Stimulated activated CD4-positive, alpha-beta T cell treated with anti-CD3 and anti-CD28 coated beads, Interleukin-15, amount 100 ng/mL, for 48 hours (primary cell): ENCODE measurements around the gene SNRNP25.
"Not testable (repeated sequence)": the region's sequence is repeated elsewhere in the genome, so short reads cannot be mapped to it uniquely, and the experiment has no call there.

Experiments used
- DNase-seq, 2 donors: peaks; one replicate each; pipeline ENCODE4 v3.0.0-alpha.2; 2020; ENCODE audit warnings: low read depth in 2 of 2

The SNRNP25 gene

DNA sequence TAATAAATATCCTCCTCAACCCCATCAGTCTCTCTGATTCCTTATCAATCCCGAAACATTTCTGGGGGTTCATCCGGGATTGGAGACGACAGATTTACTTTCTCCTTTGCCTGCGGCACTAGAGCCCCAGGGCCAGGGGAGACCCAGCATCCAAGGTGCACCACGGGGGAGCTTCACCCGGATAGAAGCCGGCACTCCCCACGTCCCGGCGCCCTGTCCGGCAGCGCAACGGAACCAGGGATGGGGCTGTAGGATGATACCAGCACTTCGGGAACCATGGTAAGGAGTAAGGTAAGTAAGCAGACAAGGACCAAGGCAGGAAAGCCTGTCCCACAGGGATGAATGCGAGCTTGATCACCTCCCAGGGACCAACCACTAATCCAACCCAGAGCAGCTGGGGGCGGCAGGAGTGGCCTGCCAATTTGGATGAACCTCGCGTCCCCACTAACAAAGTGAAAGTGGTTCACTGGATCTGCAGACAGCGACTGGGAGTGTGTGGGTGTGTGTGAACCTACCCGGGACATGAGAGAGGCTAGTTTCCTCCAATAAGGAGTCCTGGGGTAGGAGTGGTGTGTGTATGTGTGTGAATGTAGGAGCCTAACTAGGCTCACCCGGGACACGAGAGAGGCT lies 12.1 kb upstream of the SNRNP25 start:
- no peak for DNase-seq

DNA sequence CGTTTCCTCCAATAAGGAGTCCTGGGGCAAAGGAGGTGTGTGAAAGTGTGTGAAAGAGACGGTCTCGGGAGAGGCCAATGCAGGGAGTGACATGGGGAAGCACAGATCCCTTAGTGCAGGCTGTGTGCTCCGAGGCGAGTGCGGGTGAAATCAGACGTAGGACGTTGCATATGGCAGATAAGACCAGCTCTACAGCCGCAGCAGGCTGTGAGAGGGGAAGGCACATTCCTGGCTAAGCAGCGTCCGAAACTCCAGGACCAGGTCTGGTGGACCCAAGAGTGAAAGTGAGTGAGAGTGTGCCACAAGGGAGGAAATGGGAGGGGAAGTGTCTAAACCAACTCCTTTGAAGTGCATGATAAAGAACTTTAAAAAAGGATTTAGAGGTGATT lies 11.6 kb upstream of the SNRNP25 start:
- DNase-seq, result no peak

DNA sequence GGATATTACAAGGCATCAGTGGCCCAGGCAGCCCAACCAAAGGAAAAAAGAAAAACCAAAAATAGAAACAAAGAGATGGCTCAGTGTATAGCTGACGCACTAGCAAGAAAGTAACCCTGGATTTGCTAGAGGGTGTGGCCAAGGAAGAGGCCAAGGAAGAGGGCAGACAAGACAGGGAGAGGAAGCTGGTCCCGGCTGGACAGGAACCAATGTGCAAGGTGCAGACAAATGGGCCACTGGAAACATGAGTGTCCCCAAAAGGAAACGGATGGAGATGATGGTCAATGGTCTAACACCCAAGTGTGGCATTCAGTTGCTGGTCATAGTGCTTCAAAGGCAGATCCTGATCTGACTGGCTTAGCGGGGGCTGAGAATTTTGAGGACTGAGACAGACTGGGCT lies 10.9 kb upstream of the SNRNP25 start:
- DNase-seq, result no peak

DNA sequence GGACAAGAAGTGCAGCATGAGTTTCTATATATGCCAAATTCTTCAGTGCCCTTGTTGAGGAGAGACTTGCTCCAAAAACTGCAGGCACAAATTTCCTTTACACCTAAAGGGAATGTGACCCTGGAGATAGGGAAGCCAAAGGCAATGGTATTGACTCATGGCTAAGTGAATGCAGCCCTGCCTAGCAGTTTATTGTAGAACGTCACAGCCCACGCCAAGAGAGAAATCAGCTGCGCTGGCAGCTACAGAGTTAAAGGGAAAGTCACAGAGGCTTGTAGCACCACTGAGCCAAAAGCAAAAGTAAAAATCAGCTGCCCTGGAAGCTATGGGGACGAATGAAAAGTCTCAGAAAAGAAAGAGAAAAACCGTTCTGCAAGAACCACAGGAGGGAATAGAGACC lies 10.3 kb upstream of the SNRNP25 start:
- no peak for DNase-seq

DNA sequence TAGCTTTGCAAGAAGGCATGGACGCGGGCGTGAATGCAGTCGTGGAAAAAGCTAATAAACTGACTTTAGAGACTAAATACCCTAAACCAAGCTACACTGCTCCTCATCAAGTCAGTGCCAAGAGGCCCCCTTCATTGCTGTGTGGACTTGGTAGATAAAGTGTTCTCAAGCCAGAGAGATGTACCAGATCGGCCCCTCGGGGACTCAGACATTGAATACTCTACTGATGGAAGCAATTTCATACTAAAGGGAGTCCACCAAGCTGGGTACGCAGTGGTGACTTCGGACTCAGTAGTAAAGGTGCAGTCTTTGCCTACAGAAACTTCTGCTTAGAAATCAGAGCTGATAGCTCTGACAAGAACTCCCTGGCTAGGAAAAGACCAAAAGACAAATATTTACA lies 9.0 kb upstream of the SNRNP25 start:
- DNase-seq, result no peak

DNA sequence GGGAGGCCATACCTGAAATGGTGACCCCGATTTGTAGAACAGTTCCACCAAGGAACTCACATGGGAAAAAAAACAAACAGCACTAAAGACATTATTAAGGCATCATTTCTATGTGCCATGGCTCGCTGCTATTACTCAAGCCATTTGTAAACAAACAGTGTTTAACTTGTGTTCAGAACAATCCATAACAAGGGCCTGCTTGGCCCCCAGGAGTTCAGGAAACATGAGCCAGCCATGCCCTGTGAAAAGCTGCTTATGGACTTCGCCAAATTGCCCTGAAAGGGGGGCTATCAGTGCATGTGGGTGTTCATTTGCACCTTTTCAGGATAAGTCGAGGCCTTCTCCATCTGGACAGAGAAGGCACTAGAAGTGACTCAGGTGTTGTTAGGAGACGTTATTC lies 8.2 kb upstream of the SNRNP25 start:
- no peak for DNase-seq

DNA sequence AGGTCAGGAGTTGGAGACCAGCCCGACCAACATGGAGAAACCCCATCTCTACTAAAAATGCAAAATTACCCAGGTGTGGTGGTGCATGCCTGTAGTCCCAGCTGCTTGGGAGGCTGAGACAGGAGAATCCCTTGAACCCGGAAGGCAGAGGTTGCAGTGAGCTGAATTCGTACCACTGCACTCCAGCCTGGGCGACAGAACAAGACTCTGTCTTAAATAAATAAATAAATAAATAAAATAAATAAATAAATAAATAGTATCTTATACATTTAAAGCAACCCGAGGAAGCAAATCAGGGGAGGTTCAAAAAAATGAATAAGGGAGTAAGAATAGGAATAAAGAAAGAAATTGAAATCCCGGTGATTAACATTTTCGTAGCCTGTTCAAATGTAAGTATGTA lies 7.1 kb upstream of the SNRNP25 start:
- DNase-seq, result not testable (repeated sequence)

DNA sequence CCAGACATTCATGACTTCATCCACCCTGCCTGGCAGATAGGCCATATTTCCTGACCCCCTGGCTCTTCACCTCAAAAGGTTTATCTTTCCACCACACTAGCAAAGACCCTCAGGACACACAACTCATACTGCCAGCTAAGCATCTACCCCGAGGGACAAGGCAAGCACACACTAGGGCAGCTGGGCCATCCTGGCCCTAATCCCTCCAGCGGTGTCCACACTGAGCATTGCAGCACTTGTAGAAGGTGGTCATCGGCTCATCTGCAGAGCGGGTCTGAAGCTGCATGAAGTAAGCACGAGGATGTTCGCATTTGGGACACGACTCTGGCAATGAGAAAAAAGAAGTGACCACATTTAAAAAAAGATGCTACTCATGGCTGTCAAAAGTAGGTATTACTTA lies 6.4 kb upstream of the SNRNP25 start:
- DNase-seq, result no peak

DNA sequence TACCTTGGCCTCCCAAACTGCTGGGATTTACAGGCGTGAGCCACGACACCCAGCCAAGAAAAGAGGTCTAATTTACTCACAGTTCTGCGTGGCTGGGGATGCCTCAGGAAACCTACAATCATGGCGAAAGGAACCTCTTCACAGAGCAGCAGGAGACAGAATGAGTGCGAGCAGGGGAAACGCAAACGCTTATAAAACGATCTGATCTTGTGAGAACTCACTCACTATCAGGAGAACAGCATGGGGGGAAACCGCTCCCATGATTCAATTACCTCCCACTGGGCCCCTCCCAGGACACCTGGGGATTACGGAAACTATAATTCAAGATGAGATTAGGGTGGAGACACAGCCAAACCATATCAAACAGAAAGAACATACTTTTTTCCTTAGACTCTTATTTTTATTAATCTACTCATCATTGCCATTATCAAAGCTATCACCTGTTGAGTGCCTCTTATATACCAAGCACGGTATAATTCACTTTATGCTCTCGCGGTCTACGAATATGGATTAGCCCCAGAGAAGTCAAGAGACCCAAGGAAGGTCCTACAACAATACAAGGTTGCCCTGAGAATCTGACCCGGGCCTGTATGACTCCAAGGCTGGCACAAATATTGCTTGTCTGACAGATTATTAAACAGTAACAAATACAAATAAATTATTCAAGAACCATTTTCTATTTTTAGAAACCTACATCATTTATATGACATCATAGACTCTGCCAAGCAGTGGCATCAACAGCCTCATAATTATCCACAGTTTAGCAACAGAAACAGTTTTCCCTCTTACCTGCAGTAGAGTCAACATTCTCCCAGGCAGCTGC lies 2.6 kb upstream of the SNRNP25 start:
- no peak for DNase-seq

DNA sequence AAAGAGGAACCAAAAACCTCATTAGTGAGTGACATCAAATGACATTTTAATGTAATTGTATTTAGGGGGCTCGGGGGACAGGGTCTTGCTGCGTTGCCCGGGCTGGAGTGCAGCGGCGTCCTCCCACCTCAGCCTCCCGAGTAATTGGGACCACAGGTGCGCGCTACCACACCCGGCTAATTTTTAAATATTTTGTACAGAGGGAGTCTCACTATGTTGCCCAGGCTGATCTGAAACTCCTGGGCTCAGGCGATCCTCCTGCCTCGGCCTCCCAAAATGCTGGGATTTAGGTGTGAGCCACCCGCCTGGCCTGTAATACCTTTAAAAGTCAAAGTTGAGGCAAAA lies 581 bp downstream of the SNRNP25 start:
- no peak for DNase-seq

DNA sequence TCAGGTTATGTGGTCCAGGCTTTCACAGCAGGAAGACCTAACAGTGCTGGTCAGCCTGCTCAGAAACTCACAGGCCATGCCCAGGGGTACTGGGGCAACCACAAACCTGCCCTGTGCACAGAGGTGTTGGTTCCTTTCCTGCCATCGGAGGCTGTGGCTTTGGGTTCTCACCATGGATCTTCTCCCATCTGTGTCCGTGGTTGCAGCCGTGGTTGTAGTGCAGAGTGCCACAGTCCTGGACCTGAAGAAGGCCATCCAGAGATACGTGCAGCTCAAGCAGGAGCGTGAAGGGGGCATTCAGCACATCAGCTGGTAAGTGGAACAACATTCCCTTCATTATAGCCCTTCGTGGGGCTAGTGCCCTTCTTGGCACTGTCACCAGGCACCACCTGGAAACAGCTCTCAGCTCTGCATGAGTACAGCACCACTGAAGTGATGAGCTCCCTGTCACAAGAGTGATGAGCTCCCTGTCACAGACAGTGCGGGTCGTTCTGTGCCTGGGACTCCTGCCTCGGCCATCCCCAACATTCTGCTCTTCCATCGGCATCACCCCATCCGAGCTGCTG lies 2.0 kb downstream of the SNRNP25 start:
- DNase-seq, result no peak

DNA sequence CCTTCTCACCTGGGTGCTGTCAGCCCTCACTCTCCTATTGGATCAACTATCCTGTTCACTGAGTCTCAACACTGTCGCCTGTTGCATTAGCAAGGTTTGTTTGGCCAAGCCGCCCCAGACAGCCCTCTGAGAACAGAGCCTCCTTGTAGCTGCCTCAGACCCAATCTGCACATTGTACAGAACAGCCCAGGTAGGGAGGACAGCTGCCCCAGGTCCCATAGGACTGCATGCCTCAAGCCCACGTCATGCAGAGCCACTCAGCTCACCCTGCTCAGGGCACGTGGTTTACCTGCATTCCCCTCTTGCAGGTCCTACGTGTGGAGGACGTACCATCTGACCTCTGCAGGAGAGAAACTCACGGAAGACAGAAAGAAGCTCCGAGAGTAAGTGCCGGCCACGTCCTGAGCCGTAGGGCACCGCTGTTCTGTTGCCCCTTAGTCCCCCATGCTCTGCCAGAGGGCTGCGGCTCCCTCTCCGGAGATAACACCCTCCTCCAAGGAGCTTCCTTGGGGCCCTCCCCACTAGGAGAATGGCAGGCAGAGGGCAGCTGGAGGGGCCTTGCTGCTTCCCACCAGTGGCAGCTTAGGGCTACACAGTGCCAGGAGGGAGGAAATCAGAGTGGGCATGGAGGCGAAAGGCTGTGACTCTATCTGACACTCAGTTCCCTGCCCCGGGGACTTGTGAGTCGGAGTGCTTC lies 2.8 kb downstream of the SNRNP25 start:
- no peak for DNase-seq

DNA sequence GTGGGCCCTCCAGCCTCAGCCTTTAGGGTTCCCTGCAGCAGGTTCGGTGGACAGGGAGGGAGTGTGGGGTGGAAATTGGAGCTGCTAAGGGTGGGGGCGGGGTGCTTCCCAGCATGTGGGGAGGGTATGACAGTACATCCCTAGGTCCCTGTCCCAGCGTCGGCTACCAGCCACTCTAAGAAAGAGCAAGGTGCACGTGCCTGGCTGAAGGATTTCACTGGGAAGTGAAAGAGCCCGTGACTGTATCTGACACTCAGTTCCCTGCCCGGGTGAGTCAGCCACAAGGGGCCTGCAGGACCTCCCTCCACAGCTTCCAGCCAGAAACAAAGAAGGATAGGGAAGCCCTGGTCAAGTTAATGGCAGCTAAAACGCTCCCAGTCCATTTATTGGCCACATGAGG lies 4.1 kb downstream of the SNRNP25 start:
- no peak for DNase-seq

DNA sequence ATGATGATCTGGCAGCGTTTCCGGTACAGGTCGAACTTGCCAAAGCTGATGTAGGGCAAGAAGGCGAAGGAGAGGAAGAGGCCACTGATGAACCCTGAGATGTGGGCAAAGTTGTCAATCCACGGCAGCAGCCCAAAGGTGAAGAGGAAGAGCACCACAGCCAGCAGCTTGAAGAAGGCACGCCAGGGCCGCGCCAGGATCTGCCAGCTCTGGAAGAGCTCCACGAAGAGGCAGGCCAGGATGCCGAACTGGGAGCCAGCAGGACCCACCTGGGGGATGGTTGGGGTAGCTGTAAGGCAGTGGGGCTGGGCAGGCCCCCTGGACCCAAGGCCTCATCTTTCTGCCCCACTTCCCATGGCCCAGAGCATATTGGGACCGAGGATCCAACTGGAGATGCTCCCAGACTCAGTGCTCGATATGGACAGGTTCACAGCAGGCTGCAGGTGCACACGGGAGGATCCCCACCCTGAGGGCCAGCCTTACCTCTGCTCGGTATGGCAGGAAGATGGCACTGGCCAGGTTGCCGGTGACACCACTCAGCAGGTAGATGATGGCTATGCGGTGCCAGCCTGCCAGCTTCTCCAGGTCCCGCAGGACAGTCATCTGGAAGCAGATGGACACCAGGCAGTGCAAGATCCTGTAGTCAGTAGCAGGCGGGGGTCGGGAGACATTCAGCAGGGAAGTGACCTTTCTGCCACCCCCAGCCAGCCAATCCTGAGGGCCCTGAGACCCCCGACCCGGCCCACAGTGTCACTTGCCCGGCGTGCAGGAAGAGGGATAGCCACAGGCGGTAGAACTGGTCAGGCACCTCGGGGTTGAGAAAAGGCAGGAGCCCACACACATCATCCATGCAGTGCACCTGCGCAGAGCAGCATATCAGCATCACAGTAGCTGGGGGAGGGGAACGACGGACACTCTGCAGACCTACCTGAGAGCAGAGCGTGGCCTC lies 5.1 kb downstream of the SNRNP25 start:
- no peak for DNase-seq

DNA sequence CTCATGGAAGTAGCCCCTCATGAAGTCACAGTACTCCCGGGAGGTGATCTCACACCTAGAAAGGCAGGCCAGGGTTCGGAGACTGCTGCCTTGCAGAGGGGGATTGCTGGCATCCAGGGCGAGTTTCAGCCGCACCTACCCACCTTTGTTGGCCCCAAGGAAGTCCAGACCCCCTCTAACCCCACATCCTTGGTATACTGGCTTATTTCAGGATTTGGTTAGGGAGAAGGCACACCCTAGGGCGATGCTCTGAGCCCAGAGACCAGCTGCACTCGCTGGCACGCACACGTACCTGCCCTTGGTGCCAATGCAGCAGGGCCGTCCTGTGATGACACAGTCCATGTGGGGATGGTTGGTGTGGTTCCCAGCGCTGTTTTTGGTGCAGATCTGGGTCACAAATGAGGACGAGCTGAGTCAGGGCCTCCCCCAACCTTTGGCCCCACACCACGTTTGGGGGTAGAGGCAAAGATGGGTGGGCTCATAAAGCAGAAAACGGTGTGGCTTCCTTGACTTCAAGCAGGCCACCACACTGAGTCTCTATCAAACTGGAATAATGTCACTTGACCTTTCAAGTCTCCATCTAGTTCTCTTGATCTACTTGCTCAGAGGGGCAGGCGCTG lies 5.9 kb downstream of the SNRNP25 start:
- no peak for DNase-seq

DNA sequence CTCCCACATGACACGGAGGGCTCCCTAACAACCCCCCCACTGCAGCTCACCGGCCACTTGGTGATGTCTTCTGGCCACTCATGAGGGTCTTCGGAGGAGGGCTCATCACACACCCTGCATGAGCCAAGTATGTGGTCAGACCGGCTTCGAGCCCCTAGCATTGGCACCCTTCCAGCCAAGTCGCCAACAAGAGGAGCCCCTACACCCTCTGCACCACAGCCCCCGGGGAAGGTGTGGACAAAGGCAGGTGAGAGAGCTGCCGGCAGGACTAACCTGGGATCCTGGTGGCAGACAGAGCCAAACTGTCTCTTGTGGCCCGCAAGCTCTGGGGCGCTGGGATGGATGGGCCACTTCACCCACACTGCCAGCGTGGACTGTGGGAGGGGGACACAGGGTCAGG lies 6.5 kb downstream of the SNRNP25 start:
- no peak for DNase-seq

DNA sequence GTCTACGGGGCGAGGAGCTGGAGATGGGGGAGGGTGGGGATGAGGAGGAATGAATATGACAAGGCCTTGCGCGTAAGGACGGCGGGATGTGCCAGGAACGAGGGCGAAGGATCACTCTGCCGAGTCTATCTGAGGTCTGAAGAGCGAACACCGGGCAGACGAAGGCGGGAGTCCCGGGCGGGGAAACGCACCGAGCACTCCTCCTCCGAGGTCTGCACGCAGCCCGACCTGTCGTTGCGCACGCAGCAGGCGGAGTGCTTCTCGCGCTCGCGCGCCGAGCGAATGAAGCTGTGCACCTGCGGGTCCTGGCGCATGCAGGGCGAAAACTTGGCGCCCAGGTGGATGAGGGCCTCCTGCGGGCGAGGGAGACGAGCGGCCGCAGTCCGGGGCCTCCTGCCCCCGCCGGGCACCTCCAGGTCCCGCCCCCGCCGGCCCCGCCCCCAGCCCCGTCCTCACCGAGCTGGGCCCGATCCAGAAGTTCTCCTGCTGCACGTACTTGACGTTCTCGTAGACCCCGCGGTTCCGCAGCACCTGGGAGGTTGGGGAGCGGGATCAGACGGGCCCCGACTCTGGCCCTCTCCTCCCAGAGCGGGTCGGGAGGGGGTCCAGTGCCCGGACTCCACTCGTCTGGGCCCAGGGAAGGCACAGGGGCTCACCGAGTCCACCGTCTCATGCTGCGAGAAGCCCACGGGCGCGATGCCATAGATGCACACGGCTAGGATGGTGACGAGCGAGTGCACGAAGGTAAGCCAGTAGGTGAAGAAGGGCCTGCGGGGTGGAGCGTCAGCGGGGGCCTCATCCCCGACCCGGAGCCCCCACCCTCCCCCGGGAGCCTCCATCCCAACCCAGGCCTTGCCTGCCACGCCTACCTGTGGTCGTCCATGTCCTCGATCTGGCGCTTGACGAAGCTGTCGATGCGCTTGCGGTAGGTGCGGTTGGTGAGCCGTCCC lies 7.6 kb downstream of the SNRNP25 start:
- DNase-seq, result no peak

DNA sequence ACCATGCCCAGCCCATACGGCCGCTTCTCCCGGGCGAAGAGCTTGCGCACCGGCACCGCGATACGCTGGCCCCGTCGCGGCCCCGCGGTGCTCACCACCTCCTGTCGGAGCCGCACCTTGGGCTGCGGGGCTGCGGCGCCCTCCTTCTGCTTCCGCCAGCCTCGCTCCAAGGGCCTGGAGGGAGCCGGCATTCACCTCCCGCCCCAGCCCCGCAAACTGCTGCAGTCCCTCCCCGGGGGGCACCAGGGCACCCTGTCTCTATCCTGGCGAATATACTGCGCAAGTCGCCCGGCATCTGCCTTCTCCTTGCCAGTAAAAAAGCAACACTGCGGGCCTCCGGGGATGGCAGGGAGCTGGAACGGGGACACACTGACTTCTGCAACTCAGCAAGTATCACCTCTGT lies 8.3 kb downstream of the SNRNP25 start:
- DNase-seq, result no peak

DNA sequence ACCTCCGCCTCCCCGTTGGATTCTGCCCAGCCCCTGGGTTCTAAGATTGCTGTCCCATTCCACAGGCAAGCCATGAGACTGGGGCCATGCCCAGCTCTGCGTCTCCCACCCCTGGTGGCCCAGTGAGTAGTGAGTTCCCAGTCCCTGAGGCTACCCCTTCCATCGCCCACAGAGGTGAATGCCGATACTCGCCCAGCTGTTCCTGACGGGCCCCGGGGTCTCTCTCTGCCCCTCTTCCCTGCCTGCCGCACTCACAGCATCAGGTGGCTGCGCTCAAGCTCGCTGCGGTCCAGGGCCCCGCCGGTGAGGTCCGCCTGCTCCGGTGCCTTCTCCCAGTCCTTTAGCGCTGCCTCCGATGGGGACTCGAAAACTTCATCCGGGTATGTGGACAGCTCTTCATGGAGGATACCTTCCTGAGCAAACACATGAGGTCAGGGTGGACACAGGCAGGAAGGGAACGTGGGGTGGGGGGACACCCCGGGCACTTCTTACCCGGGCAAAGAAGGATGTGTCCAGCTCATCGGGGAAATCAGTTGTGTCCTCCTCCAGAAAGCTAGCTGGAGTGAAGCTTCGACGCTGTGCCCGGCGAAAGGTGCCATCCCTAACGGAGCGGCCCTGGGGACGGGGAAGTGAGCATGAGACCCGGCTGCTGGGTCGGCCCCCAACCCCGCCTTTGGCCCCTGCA lies 8.8 kb downstream of the SNRNP25 start:
- no peak for DNase-seq
